Measurements from ENCODE around the gene CDKN2B. TPM values are rescaled to one million over a fixed set of nuclear protein-coding genes. Genes with fewer than 3 reads are reported as not detected.
A peak's percentile ranks its signal among the peaks of the same experiment; 100 is the strongest.
"Not testable (repeated sequence)": the region's sequence is repeated elsewhere in the genome, so short reads cannot be mapped to it uniquely, and the experiment has no call there.

Gene CDKN2B
- total RNA-seq, 1 experiment from 2014 or later: 9.8 TPM

GRCh38 chr9:22008717-22009505, at the start of gene CDKN2B (continued):
- TF ChIP-seq REST (IDR thresholded peaks at IDR 0.05; ENCODE audit: low read depth) (no peak), TCF7L2 (IDR thresholded peaks at IDR 0.05; ENCODE audit: borderline replicate concordance, extremely low read depth, insufficient read depth, insufficient read length) (peak; percentile 38)

GRCh38 chr9:22057972-22058371, 48.9 kb upstream of the CDKN2B start:
- ATAC-seq; H3K36me3 ChIP-seq (ENCODE audit: control insufficient read depth in 1 of 2, insufficient read depth in 2 of 2, low read length in 2 of 2); RAD21 ChIA-PET (ENCODE audit: low non-redundant PET in 1 of 2, low total read pairs in 2 of 2, uncharacterized antibody in 2 of 2, unreplicated experiment in 2 of 2); intact Hi-C loops (cut with micrococcal nuclease); H2AFZ ChIP-seq (ENCODE audit: low read depth, low read length, poor library complexity, severe bottlenecking); H3K4me2 ChIP-seq (ENCODE audit: low read length); POLR2A ChIA-PET; H3K4me3 ChIP-seq (replicated peaks in 1 of 2; ENCODE audit: low read depth in 1 of 2, low read length in 2 of 2); H3K9me2 ChIP-seq (ENCODE audit: insufficient read depth); H3K79me2 ChIP-seq (ENCODE audit: insufficient read depth, low read length); BruUV-seq (replicated peaks); H3K27ac ChIP-seq (ENCODE audit: low read depth, low read length); H4K20me1 ChIP-seq (ENCODE audit: insufficient read depth); H3K27me3 ChIP-seq (ENCODE audit: insufficient read depth, low read length); DNase-seq (ENCODE audit: low read depth, low spot score); H3K4me1 ChIP-seq (ENCODE audit: control insufficient read depth in 1 of 2, insufficient read depth in 2 of 2, low read length in 2 of 2); H3K9me3 ChIP-seq (ENCODE audit: control insufficient read depth in 1 of 2, insufficient read depth in 1 of 2, low read depth in 1 of 2, low read length in 2 of 2); CTCF ChIA-PET; H3K9ac ChIP-seq (ENCODE audit: low read length): not testable (repeated sequence)
